DND-41 (cell line): ENCODE measurements around the gene ABHD16B.
A peak's percentile ranks its signal among the peaks of the same experiment; 100 is the strongest.

Experiments
- ATAC-seq: fragments of 200-7000 bp; cut with Tn5 transposase; 3 replicates; pipeline ENCODE4 v1.9.1; 2021; ENCODE audit warnings: low read depth; ENCODE audit not compliant: insufficient read depth
- DNase-seq: peaks from one replicate; pipeline ENCODE4 v3.0.0-alpha.2; 2020
- H2AFZ ChIP-seq: 2 replicates; pipeline ENCODE4 v1.6.0; 2012; ENCODE audit warnings: low read depth, low read length
- H3K27ac ChIP-seq: 2 replicates; pipeline ENCODE4 v1.5.1; 2012; ENCODE audit warnings: low read length, inconsistent platforms
- H3K27me3 ChIP-seq: fragments of 200-600 bp; sonication (generic); 2 replicates; pipeline ENCODE4 v1.6.0; 2012; ENCODE audit warnings: low read length, mild to moderate bottlenecking, inconsistent platforms; ENCODE audit not compliant: insufficient read depth, poor library complexity
- H3K36me3 ChIP-seq: 2 replicates; pipeline ENCODE4 v1.5.1; 2012; ENCODE audit warnings: low read length, inconsistent platforms; ENCODE audit not compliant: insufficient read depth
- H3K4me1 ChIP-seq: 2 replicates; pipeline ENCODE4 v1.5.1; 2012; ENCODE audit warnings: mild to moderate bottlenecking, low read length; ENCODE audit not compliant: insufficient read depth
- H3K4me2 ChIP-seq: 2 replicates; pipeline ENCODE4 v1.6.0; 2012; ENCODE audit warnings: mild to moderate bottlenecking, moderate library complexity, low read length, inconsistent platforms; ENCODE audit not compliant: insufficient read depth
- H3K4me3 ChIP-seq, 2 experiments: fragments of 200-600 bp in 1 of 2; shearing (Covaris generic) in 1 of 2; 2 replicates each; pipeline ENCODE4 v1.5.1; 2012 to 2016; ENCODE audit warnings: inconsistent platforms in 2 of 2, low read length in 2 of 2, mild to moderate bottlenecking in 2 of 2, low read depth in 1 of 2, moderate library complexity in 1 of 2
- H3K79me2 ChIP-seq: 2 replicates; pipeline ENCODE4 v1.6.0; 2012; ENCODE audit warnings: low read length, inconsistent platforms; ENCODE audit not compliant: insufficient read depth
- H3K9ac ChIP-seq: 2 replicates; pipeline ENCODE4 v1.6.0; 2012; ENCODE audit warnings: low read depth, mild to moderate bottlenecking, inconsistent platforms, low read length, moderate library complexity
- H3K9me3 ChIP-seq: 2 replicates; pipeline ENCODE4 v1.5.1; 2012; ENCODE audit warnings: low read length, moderate library complexity, mild to moderate bottlenecking, inconsistent platforms; ENCODE audit not compliant: insufficient read depth, severe bottlenecking
- H4K20me1 ChIP-seq: 2 replicates; pipeline ENCODE4 v1.6.0; 2012; ENCODE audit warnings: low read length; ENCODE audit not compliant: insufficient read depth
- CTCF ChIP-seq: IDR thresholded peaks from 2 replicates; pipeline ENCODE4 v1.5.1; 2012; ENCODE audit warnings: borderline replicate concordance, low read length, moderate library complexity, mild to moderate bottlenecking; ENCODE audit not compliant: poor library complexity, severe bottlenecking; ENCODE audit errors: extremely low read depth
- EZH2 ChIP-seq: IDR thresholded peaks from 3 replicates; pipeline ENCODE4 v1.6.1; 2012; ENCODE audit warnings: borderline replicate concordance, low read depth, mild to moderate bottlenecking, moderate library complexity, low read length, inconsistent platforms; ENCODE audit not compliant: severe bottlenecking

Gene ABHD16B

GRCh38 chr20:63891061-63892002 lies 30.0 kb downstream of the ABHD16B start:
- Histone ChIP-seq H3K27ac (no peak overlapping the region), H3K27me3 (no peaks in the 10 kb centered on the region), H3K36me3 (peaks cover 47% of the 10 kb centered on the region), H3K4me3 (no peak overlapping the region), H3K9me3 (no peaks in the 10 kb centered on the region), H3K4me2 (no peak overlapping the region), H2AFZ (no peak overlapping the region), H3K4me1 (peaks cover 11% of the 10 kb centered on the region), H3K79me2 (peaks cover 11% of the 10 kb centered on the region), H3K9ac (no peak overlapping the region), H4K20me1 (peaks cover 31% of the 10 kb centered on the region)
- DNase-seq: no peak
- no peak for ATAC-seq
- TF ChIP-seq CTCF (peak; percentile 10), EZH2 (no peak)

GRCh38 chr20:63892402-63892801 lies 31.1 kb downstream of the ABHD16B start:
- Histone ChIP-seq H3K9me3 (no peaks in the 10 kb centered on the region), H3K79me2 (peaks cover 21% of the 10 kb centered on the region), H4K20me1 (peaks cover 36% of the 10 kb centered on the region), H3K36me3 (peaks cover 44% of the 10 kb centered on the region), H3K9ac (no peak overlapping the region), H3K4me1 (peaks cover 20% of the 10 kb centered on the region), H2AFZ (no peak overlapping the region), H3K27ac (no peak overlapping the region), H3K27me3 (no peaks in the 10 kb centered on the region), H3K4me3 (no peak overlapping the region), H3K4me2 (no peak overlapping the region)
- ATAC-seq (no peak), DNase-seq (no peak)
- TF ChIP-seq CTCF: no peak
- no peak for TF ChIP-seq EZH2

DNA sequence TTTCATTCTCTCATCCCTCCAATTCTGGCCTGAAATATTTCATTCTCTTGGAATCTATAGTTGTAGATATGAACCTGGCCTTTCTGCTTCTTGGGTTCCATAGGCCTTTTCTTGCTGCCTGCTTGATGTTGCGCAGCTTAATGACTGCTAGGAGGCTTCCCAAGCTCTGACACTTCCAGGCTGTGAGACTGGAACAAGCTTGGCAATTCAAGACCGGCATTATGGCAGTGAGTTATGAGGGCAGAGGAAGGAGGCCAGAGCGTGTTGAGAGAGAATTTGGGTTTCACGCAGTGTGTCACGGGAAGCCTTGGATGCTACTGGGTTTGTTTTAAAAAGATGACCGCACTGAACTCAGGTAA lies 32.7 kb downstream of the ABHD16B start:
- H3K4me3 ChIP-seq: no peak overlapping the region
- no peaks in the 10 kb centered on the region for H3K9me3 ChIP-seq
- TF ChIP-seq EZH2: no peak
- no peak for TF ChIP-seq CTCF
- peak overlapping the region; percentile 72; the same call in 1 of the 2 replicates for H3K4me2 ChIP-seq
- ATAC-seq (no peak), DNase-seq (no peak)
- H2AFZ ChIP-seq: no peak overlapping the region
- H3K27ac ChIP-seq: no peak overlapping the region
- peaks cover 27% of the 10 kb centered on the region for H3K4me1 ChIP-seq
- H3K36me3 ChIP-seq: peaks cover 42% of the 10 kb centered on the region
- no peak overlapping the region for H3K9ac ChIP-seq
- peaks cover 37% of the 10 kb centered on the region for H3K79me2 ChIP-seq
- no peaks in the 10 kb centered on the region for H3K27me3 ChIP-seq
- H4K20me1 ChIP-seq: peaks cover 47% of the 10 kb centered on the region
